Measurements from ENCODE around the gene ITGA11.
A peak's percentile ranks its signal among the peaks of the same experiment; 100 is the strongest.

GRCh38 chr15:68271854-68272471 is 160.0 kb downstream of the ITGA11 start:
- TF ChIP-seq CTCF (IDR thresholded peaks at IDR 0.05) = no peak
- peak; percentile 56; the same call in 1 of the 2 replicates for TF ChIP-seq FOSL2 (IDR thresholded peaks at IDR 0.05; ENCODE audit: borderline replicate concordance, low read depth)
- peak; percentile 30; the same call in 1 of the 2 replicates for TF ChIP-seq REST (IDR thresholded peaks at IDR 0.05; ENCODE audit: low read depth, low read length)
- no peak for TF ChIP-seq CHD2 (IDR thresholded peaks at IDR 0.05; ENCODE audit: low read length, partially characterized antibody)
- peak; percentile 38; the same call in 1 of the 2 replicates for TF ChIP-seq TCF12 (IDR thresholded peaks at IDR 0.05)

Data from SK-N-SH (cell line).